Tibial artery (tissue), 4 donors: Measurements from ENCODE around the gene GSG1L.

Source experiments
- DNase-seq, 2 donors: peaks; one replicate each; pipeline ENCODE4 v3.0.0-alpha.2; 2019
- H3K27ac ChIP-seq, 2 donors: fragments of 200-600 bp; sonication (generic) in 1 of 2; 1 replicate in 1 of 2; 2 replicates in 1 of 2; pipeline ENCODE4 v1.5.1; 2018 to 2019; ENCODE audit warnings: mild to moderate bottlenecking in 1 of 2
- H3K27me3 ChIP-seq, 2 donors: fragments of 200-600 bp; sonication (generic) in 1 of 2; one replicate each; pipeline versions ENCODE4 v1.5.1 to v1.6.0; 2016 to 2019
- H3K36me3 ChIP-seq, 3 donors: fragments of 200-600 bp; sonication (generic) in 2 of 3; one replicate each; pipeline ENCODE4 v1.5.1; 2016 to 2019; ENCODE audit warnings: mild to moderate bottlenecking in 2 of 3
- H3K4me1 ChIP-seq, 4 donors: fragments of 200-600 bp; sonication (generic) in 2 of 4; 1 replicate in 3 of 4; 2 replicates in 1 of 4; pipeline ENCODE4 v1.5.1; 2016 to 2019
- H3K4me3 ChIP-seq, 2 donors: fragments of 200-600 bp; sonication (generic) in 1 of 2; 1 replicate in 1 of 2; 2 replicates in 1 of 2; pipeline ENCODE4 v1.5.1; 2018 to 2019; ENCODE audit warnings: mild to moderate bottlenecking in 2 of 2
- H3K9me3 ChIP-seq, 3 donors: fragments of 200-600 bp; sonication (generic) in 1 of 3; one replicate each; pipeline ENCODE4 v1.5.1; 2016 to 2019
- intact Hi-C: fragments of 100-400 bp; cut with DNase I; formaldehyde crosslinking; loops from one replicate; pipeline ENCODE4 v1.15.0; 2023; ENCODE audit warnings: low total_unique reads
- TF ChIP-seq, protein P1 (sequence below), 2 experiments: fragments of 200-600 bp in 1 of 2; fragments of 450-650 bp in 1 of 2; IDR thresholded peaks; one replicate each; pipeline ENCODE4 v1.5.1; 2017 to 2019; ENCODE audit warnings: antibody characterized with exemption in 2 of 2, mild to moderate bottlenecking in 1 of 2, moderate library complexity in 1 of 2

Gene GSG1L

DNA sequence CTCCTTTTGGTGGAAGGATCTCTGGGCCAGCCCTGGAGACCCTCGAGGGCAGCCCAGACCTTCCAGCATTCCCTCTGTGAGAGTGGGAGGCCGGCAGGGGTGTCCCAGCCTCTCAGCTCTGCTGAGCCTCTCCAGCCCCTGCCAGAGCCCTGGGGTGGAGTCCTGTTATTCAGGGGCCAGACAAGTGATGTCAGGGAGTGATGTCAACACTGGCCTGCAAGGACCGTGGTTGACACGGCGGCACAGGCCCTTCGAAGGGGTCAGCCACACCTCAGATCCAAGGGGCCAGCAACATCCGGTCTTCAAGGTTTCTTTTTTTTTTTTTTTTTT is 282.4 kb downstream of the GSG1L start:
- H3K4me1 ChIP-seq = peaks cover 0 to 10% (median 6%) of the 10 kb centered on the region in 4 donors
- TF ChIP-seq, protein P1, sequence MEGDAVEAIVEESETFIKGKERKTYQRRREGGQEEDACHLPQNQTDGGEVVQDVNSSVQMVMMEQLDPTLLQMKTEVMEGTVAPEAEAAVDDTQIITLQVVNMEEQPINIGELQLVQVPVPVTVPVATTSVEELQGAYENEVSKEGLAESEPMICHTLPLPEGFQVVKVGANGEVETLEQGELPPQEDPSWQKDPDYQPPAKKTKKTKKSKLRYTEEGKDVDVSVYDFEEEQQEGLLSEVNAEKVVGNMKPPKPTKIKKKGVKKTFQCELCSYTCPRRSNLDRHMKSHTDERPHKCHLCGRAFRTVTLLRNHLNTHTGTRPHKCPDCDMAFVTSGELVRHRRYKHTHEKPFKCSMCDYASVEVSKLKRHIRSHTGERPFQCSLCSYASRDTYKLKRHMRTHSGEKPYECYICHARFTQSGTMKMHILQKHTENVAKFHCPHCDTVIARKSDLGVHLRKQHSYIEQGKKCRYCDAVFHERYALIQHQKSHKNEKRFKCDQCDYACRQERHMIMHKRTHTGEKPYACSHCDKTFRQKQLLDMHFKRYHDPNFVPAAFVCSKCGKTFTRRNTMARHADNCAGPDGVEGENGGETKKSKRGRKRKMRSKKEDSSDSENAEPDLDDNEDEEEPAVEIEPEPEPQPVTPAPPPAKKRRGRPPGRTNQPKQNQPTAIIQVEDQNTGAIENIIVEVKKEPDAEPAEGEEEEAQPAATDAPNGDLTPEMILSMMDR (IDR thresholded peaks at IDR 0.05) = no peak
- no peak overlapping the region for H3K4me3 ChIP-seq
- no peaks in the 10 kb centered on the region for H3K9me3 ChIP-seq
- peak in 1 of 2 donors; percentile 33 for DNase-seq
- H3K36me3 ChIP-seq = peaks cover 0 to 26% (median 16%) of the 10 kb centered on the region in 3 donors
- no peak overlapping the region for H3K27ac ChIP-seq
- intact Hi-C loops = no loop called here
- H3K27me3 ChIP-seq = no peaks in the 10 kb centered on the region

DNA sequence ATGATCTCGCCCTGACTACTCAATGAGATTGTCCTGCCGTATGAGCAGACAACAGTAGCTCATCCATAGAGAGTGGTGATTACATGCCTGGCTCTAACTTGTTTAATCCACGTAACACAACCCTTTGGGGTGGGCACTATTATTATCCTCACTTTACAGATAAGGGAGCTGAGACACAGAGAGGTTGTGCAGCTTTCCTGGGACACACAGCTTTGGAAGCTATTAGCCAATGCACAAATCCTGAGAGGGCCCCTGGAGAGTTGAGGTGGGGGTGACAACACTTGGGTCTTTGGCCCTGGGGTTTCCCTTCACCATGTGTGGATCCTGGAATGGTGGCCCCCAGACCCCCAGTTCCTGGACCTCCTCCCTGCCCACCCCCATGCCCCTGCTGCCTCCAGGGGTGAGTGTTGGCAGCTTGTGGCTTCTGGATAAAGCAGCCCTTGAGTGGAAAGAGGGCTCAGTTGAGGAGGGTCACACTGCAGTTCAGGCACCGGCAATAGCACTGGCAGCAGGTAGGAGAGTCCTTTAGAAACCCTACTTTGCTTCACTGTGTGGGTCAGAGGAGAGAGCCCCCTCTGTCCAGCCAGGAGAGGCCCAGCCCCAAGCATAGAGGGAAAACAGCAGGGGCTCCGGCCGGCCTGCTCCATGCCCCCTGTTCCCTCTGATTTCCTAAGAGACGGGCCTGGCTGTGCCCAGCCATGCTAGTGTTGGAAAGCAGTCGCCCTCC is 282.9 kb downstream of the GSG1L start:
- intact Hi-C loops = no loop called here
- no peak for DNase-seq
- H3K27me3 ChIP-seq = no peaks in the 10 kb centered on the region
- TF ChIP-seq, protein P1 (IDR thresholded peaks at IDR 0.05) = no peak
- peaks cover 0 to 8% (median 4%) of the 10 kb centered on the region in 4 donors for H3K4me1 ChIP-seq
- H3K27ac ChIP-seq = no peak overlapping the region
- no peaks in the 10 kb centered on the region for H3K9me3 ChIP-seq
- no peak overlapping the region for H3K4me3 ChIP-seq
- H3K36me3 ChIP-seq = peaks cover 0 to 31% (median 16%) of the 10 kb centered on the region in 3 donors

DNA sequence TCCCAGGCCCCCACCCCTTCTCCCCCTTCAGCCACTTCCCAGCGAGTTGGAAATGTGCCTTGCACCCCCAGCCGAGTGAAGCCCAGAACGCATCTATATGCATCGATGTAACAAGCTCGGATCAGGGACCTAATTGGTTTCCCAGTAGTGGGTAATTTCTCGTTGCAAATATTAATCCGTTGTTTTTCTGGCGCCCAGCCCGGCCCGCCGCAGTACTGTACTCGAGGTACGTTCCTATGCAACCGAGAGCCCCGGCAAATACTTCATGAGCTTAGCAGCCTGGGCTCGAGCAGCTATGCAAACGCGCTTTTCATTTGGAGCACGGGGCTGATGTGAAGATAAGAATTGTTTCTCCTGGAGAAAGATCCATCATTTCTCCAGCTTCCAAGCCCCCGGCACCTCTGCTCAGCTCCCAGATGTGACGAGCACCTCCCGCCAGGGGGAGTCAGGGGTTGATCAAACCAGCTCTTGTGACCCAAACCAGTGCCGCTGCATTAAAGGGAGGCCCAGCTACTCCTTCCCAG is 283.8 kb downstream of the GSG1L start:
- TF ChIP-seq, protein P1 (IDR thresholded peaks at IDR 0.05) = peak in 1 of 2 experiments; percentile 6
- H3K4me1 ChIP-seq = peaks cover 0 to 8% (median 4%) of the 10 kb centered on the region in 4 donors
- no peak overlapping the region for H3K4me3 ChIP-seq
- intact Hi-C loops = no loop called here
- H3K9me3 ChIP-seq = no peaks in the 10 kb centered on the region
- peaks cover under 1 to 40% (median 22%) of the 10 kb centered on the region in 3 donors for H3K36me3 ChIP-seq
- no peaks in the 10 kb centered on the region for H3K27me3 ChIP-seq
- DNase-seq = peak in 1 of 2 donors; percentile 55
- no peak overlapping the region for H3K27ac ChIP-seq

DNA sequence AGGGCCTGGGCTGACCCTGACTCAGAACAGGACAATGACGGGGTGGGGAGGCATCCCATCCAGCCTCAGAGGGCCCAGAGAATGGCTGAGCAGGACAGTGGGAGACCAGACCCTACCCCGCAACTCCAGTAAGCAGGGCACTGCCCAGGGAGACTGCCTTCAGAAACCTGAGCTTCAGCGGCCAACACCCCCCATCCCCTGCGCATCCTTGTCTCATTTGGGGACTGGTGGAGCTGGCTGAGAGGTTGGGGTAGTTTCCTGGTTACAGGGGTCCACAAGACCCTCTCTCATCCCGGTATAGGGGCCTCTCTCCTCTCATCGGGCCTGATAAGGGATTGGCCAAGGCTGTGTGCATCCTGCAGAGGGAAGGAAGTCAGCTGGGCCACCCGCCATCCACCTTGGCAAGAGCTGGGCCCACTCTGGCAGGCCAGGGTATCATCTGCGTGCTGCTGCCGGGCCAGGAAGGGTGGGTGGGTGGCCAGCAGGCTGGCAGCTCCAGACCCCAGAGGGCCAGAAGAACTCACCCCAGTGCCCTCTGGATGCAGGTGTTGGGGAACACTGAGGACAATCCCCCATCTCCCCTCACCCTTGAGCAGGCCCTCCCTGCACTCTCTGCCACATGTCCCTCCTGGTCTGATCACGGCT is 284.5 kb downstream of the GSG1L start:
- TF ChIP-seq, protein P1 (IDR thresholded peaks at IDR 0.05) = no peak
- H3K27ac ChIP-seq = no peak overlapping the region
- no peak for DNase-seq
- intact Hi-C loops = no loop called here
- H3K4me3 ChIP-seq = no peak overlapping the region
- H3K27me3 ChIP-seq = no peaks in the 10 kb centered on the region
- H3K4me1 ChIP-seq = peaks cover 0 to 8% (median 4%) of the 10 kb centered on the region in 4 donors
- H3K9me3 ChIP-seq = no peaks in the 10 kb centered on the region
- H3K36me3 ChIP-seq = peaks cover 5 to 47% (median 24%) of the 10 kb centered on the region in 3 donors

DNA sequence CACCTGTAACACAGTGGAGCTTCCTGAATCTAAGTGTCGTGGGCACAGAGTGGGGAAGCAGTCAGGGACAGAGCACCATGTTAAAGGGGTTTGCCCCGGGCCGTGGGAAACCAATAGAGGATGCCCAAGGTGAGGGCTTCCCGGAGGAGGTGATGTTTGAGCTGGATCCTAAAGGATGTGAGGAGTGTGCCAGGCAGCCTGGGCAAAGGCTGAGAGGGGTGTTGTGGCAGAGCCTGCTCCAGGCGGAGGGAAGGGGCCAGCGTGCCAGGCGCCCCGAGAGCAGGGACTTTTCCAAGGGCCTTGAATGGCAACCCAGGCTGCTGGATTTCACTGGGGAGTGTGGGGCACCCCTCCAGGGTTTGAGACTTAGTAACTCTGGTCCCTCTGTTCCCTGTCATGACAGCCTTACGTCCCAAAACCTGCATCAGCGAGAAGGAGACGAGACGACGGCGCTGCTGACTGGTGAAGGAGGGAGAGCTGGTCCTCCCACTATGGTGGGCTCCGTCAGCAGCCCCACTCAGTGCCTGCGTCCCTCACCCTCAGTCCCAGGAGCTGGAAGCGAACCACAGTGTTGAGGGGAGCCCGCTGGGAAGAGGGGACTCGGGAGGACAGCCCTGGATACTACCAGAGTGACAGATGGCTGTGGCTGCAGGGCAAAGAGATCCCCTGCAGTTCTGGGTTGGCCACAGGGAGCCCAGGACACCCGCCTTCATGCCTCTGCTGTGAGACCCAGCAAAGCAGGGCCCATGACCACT is 285.2 kb downstream of the GSG1L start:
- TF ChIP-seq, protein P1 (IDR thresholded peaks at IDR 0.05) = no peak
- intact Hi-C loops = no loop called here
- Histone ChIP-seq H3K4me1 (peaks cover 0 to 8% (median 4%) of the 10 kb centered on the region in 4 donors), H3K36me3 (peaks cover 9 to 54% (median 31%) of the 10 kb centered on the region in 3 donors), H3K27me3 (no peaks in the 10 kb centered on the region), H3K9me3 (no peaks in the 10 kb centered on the region), H3K4me3 (no peak overlapping the region), H3K27ac (no peak overlapping the region)
- no peak for DNase-seq
